Activated T-cell treated with anti-CD3 and anti-CD28 coated beads, Interleukin-2, amount 50 U/mL, for 72 hours (primary cell): ENCODE data around the gene PTPRU. TPM values are rescaled to one million over a fixed set of nuclear protein-coding genes. Genes with fewer than 3 reads are reported as not detected.

Experiments used
- ATAC-seq, 2 donors: fragments of 150-1000 bp; cut with Tn5 transposase; replicated peaks in 1 of 2; 2 replicates each; pipeline ENCODE4 v1.10.0; 2021; ENCODE audit warnings: moderate library complexity in 2 of 2, mild to moderate bottlenecking in 1 of 2
- DNase-seq, 2 donors: peaks; one replicate each; pipeline ENCODE4 v3.0.0; 2021 to 2022; ENCODE audit warnings: mixed read lengths in 1 of 2
- H3K27ac Mint-ChIP-seq: one replicate; pipeline ENCODE4 v1.8.0; 2022; ENCODE audit warnings: mild to moderate bottlenecking, moderate library complexity, mixed read lengths
- H3K27me3 Mint-ChIP-seq: one replicate; pipeline ENCODE4 v1.8.0; 2022; ENCODE audit warnings: low read depth, mixed read lengths
- H3K36me3 Mint-ChIP-seq, 2 donors: one replicate each; pipeline ENCODE4 v1.8.0; 2022; ENCODE audit warnings: mixed read lengths in 2 of 2, mild to moderate bottlenecking in 1 of 2; ENCODE audit not compliant: insufficient read depth in 2 of 2
- H3K4me1 Mint-ChIP-seq: one replicate; pipeline ENCODE4 v1.8.0; 2022; ENCODE audit warnings: low read depth, mixed read lengths
- H3K4me3 Mint-ChIP-seq, 2 donors: one replicate each; pipeline ENCODE4 v1.8.0; 2022; ENCODE audit warnings: mild to moderate bottlenecking in 2 of 2, mixed read lengths in 2 of 2, moderate library complexity in 2 of 2
- H3K9me3 Mint-ChIP-seq, 2 donors: one replicate each; pipeline ENCODE4 v1.8.0; 2022; ENCODE audit warnings: mixed read lengths in 2 of 2
- total RNA-seq, 2 donors: library from RNA; stranded (reverse); gene quantifications; one replicate each; pipeline ENCODE4 v1.2.3, GENCODE V29; 2022

The PTPRU gene
- total RNA-seq, 2 donors from 2014 or later: 0.17 to 0.83 TPM

DNA sequence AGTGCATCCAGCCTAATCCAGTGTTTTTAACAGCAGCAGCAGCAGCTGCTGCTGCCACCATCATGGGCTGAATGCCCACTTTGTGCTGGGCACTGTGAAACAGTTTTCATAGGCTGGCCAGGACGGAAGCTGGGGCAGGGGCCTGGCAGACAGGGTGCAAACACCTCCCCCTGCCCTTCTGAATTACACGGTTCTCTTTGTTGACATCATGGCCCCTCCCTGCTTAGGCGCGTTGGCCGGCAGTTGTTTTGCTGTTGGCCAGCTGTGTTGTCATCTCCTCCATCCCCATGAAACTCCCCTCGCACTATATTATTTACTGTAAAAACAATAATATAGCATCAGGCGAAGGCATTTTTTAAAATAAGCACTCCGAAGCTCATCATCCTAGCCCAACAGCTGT is 33.1 kb downstream of the PTPRU start:
- no peak for ATAC-seq
- Mint-ChIP-seq H3K27me3 (peaks cover 72% of the 10 kb centered on the region), H3K27ac (no peak overlapping the region), H3K4me1 (no peaks in the 10 kb centered on the region), H3K9me3 (no peaks in the 10 kb centered on the region), H3K4me3 (no peak overlapping the region), H3K36me3 (no peaks in the 10 kb centered on the region)
- DNase-seq: no peak

DNA sequence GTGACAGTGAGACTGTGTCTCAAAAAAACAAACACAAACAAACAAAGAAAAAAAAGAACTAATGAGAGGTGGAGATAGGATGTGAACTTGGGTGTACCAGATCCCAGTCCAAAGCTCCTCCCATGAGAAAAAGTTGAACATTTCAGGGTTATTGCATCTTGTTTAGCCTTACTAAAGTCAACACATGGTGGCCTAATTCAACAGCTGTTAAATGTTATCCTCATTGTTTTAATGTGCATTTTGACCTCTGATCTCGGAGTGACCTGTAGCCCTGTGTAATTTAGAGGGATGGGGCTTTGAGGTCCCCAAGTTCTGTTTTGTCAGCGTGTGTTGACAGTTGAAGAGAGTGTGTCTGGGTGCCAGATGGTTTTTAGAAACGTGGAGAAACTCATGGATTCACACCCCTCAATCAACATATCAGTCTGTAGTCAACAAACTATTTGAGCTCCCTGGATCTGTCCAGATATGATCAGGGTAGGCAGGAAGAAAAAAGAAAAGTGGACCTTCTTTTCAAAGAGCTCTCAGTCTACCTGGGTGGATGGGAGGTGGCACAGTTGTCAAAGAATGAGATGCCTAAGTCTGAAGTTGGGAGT is 34.7 kb downstream of the PTPRU start:
- DNase-seq: no peak
- Mint-ChIP-seq H3K4me3 (no peak overlapping the region), H3K36me3 (no peaks in the 10 kb centered on the region), H3K27me3 (peaks cover 67% of the 10 kb centered on the region), H3K4me1 (no peaks in the 10 kb centered on the region), H3K9me3 (no peaks in the 10 kb centered on the region), H3K27ac (no peak overlapping the region)
- no peak for ATAC-seq

DNA sequence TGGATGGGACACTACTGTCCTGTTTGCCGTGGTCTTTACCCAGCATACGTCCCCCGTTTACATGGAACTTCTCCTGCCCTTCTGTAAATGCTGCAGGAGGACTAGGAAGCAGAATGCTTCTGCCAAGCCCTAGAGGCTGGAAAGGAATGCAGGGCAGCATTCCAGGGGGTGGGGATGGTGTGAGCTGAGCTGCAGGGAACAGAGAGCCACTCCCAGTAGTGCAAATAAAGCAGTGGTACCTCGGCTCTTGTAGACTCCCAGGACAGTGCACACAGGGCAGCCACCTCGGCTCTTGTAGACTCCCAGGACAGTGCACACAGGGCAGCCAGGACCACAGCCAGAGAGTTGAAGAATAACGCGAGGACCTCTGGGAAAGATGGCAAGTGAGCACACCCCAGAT is 35.4 kb downstream of the PTPRU start:
- Mint-ChIP-seq H3K4me3 (no peak overlapping the region), H3K4me1 (no peaks in the 10 kb centered on the region), H3K27me3 (peaks cover 60% of the 10 kb centered on the region), H3K27ac (no peak overlapping the region), H3K36me3 (no peaks in the 10 kb centered on the region), H3K9me3 (no peaks in the 10 kb centered on the region)
- ATAC-seq: no peak
- no peak for DNase-seq

DNA sequence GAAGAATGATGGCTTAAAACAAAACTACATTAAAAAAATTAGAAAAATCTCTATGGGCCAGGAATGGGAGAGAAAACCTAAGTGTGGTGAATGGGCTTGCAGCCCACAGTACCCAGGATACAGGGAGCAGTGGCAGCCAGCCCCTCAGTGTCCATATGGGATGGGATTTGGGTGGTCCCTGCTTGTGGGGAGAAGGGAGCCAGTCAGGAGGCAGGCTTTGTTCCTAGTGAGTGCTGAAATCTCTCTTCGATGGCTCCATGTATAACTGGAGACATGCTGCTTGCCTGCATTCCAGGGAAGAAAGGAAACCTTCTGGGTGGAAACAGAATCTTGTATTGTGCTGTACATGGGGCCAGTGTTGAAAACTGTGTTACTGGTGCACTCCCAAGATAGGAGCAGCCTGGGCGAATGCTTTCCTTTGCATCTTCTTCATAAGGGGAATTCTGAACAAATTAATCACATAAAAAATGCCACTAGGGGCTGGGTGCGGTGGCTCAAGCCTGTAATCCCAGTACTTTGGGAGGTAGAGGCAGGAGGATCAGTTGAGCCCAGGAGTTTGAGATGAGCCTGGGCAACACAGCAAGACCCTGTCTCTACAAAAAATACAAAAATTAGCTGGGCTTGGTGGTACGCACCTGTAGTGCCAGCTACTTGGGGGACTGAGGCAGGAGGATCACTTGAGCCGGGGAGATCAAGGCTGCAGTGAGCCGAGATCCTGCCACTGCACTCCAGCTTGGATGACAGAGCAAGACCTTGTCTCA is 36.0 kb downstream of the PTPRU start:
- H3K4me3 Mint-ChIP-seq: no peak overlapping the region
- ATAC-seq (no peak), DNase-seq (no peak)
- peaks cover 54% of the 10 kb centered on the region for H3K27me3 Mint-ChIP-seq
- no peaks in the 10 kb centered on the region for H3K4me1 Mint-ChIP-seq
- no peaks in the 10 kb centered on the region for H3K36me3 Mint-ChIP-seq
- H3K27ac Mint-ChIP-seq: no peak overlapping the region
- H3K9me3 Mint-ChIP-seq: no peaks in the 10 kb centered on the region

DNA sequence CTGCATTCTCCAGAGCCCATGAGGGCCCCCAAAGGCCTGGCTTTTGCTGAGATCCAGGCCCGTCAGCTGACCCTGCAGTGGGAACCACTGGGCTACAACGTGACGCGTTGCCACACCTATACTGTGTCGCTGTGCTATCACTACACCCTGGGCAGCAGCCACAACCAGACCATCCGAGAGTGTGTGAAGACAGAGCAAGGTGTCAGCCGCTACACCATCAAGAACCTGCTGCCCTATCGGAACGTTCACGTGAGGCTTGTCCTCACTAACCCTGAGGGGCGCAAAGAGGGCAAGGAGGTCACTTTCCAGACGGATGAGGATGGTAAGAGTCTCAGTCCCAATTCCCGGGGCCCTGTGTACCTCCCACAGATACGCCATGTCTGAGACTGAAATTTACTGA is 39.1 kb downstream of the PTPRU start:
- H3K36me3 Mint-ChIP-seq: no peaks in the 10 kb centered on the region
- no peaks in the 10 kb centered on the region for H3K9me3 Mint-ChIP-seq
- H3K4me3 Mint-ChIP-seq: no peak overlapping the region
- H3K27ac Mint-ChIP-seq: no peak overlapping the region
- H3K4me1 Mint-ChIP-seq: no peaks in the 10 kb centered on the region
- DNase-seq (no peak), ATAC-seq (no peak)
- peaks cover 29% of the 10 kb centered on the region for H3K27me3 Mint-ChIP-seq

DNA sequence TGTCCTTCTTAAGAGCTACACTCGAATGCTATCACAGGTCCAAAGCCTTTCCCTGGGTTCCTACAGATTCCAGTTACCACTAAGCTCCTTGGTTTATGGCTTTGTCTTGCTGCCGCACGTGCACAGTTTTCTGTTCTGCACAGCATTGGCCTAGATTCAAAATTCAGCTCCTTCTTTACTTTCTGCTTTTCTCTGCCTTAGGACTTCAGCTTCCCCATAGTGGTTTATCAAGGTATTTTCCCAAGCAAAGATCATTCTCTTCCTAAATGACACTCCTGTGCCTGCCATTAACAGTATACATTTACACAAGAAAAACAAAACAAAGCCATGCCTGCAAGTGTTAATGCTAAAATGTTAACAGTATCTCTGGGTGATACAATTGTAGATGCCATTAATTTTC is 41.8 kb downstream of the PTPRU start:
- no peak for DNase-seq
- H3K4me3 Mint-ChIP-seq: no peak overlapping the region
- no peaks in the 10 kb centered on the region for H3K36me3 Mint-ChIP-seq
- no peak for ATAC-seq
- H3K4me1 Mint-ChIP-seq: no peaks in the 10 kb centered on the region
- no peaks in the 10 kb centered on the region for H3K9me3 Mint-ChIP-seq
- H3K27me3 Mint-ChIP-seq: peaks cover 4% of the 10 kb centered on the region
- H3K27ac Mint-ChIP-seq: no peak overlapping the region

DNA sequence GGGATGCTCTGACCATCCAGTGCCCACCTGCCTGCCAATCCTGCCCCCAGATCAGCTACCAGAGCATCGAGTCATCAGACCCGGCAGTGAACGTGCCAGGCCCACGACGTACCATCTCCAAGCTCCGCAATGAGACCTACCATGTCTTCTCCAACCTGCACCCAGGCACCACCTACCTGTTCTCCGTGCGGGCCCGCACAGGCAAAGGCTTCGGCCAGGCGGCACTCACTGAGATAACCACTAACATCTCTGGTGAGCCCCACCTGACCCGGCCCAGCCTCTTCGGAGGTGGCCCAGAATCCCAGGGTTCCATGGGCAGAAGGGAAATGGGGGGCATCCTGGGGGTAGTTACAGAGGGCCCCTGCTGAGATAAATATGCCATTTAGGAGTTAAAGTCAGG is 43.1 kb downstream of the PTPRU start:
- Mint-ChIP-seq H3K4me1 (peaks cover 6% of the 10 kb centered on the region), H3K27me3 (peaks cover 4% of the 10 kb centered on the region), H3K4me3 (no peak overlapping the region), H3K36me3 (no peaks in the 10 kb centered on the region), H3K9me3 (no peaks in the 10 kb centered on the region), H3K27ac (no peak overlapping the region)
- DNase-seq (no peak), ATAC-seq (no peak)

DNA sequence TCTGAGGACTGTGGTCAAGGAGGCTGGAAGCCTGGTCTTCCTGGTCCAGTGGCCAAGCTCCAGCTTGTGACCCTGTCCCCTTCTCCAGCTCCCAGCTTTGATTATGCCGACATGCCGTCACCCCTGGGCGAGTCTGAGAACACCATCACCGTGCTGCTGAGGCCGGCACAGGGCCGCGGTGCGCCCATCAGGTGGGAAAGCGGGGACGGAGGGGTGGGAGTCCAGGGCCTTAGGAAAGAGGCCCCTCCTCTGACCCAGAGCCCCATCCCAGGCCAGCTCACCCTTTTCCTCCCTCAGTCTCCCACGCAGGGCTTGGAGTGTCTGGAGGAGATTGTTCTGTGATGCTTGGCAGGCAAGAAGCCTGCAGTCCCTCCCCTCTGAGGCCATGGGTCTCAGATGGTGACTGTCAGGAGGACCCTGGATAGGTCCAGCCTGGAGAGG is 43.6 kb downstream of the PTPRU start:
- H3K36me3 Mint-ChIP-seq: no peaks in the 10 kb centered on the region
- peaks cover 4% of the 10 kb centered on the region for H3K27me3 Mint-ChIP-seq
- H3K27ac Mint-ChIP-seq: no peak overlapping the region
- H3K9me3 Mint-ChIP-seq: no peaks in the 10 kb centered on the region
- H3K4me3 Mint-ChIP-seq: no peak overlapping the region
- DNase-seq (no peak), ATAC-seq (no peak)
- peaks cover 6% of the 10 kb centered on the region for H3K4me1 Mint-ChIP-seq

DNA sequence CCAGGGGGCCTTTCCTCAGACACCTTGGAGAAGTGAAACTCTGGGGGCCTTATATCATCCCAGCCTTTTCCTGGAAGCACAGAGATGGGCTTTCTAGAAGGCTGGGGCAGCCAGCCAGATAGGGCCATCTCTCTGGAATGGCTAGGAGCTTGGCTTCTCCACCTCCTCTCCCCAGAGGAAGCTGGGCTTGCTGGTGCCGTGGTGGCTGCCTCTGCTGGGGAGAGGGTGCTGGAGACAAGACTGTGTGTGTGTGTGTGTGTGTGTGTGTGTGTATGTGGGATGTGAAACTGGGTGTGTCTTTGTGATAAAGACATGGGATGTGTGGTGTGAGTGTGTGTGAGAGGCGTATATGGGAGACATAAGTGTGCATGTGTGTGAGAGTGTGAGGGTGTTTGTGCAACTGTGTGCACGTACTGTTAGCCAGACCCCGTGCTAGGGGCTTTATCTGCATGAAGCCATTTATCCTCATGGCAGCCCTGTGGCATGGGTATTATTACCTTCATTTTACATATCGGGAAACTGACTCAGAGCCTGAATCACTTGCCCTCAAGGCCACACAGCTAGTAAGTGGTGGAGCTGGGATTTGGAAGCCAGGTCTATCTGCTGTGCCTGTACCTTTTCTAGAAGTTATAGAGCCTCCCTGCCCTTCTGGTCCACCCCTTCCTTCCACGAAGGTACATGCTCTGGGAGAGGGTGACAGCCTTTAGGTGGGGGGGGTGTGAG is 44.2 kb downstream of the PTPRU start:
- Mint-ChIP-seq H3K36me3 (no peaks in the 10 kb centered on the region), H3K27me3 (no peaks in the 10 kb centered on the region), H3K9me3 (no peaks in the 10 kb centered on the region), H3K4me1 (peaks cover 6% of the 10 kb centered on the region), H3K27ac (no peak overlapping the region), H3K4me3 (no peak overlapping the region)
- ATAC-seq (no peak), DNase-seq (no peak)

DNA sequence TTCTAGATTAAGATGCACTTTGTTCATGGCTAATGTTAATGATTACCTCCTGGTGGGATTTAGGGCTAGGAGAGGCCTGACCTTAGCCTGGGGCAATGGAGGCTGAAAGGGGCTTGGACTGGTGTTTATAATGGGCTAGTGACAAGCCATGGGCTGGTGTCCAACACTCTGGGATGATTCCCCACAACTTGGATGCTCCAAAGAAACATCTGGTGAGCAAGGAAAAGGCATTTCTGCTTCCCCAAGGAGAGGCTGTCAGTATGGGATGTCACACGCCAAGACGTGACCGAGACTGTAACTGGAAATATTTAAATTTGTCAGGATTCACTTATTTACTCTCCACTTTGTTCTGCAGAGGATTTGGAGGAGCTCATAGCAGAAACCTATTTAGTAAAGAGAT is 45.2 kb downstream of the PTPRU start:
- Mint-ChIP-seq H3K36me3 (no peaks in the 10 kb centered on the region), H3K4me3 (no peak overlapping the region), H3K4me1 (peaks cover 6% of the 10 kb centered on the region), H3K27ac (no peak overlapping the region), H3K9me3 (no peaks in the 10 kb centered on the region), H3K27me3 (no peaks in the 10 kb centered on the region)
- DNase-seq (no peak), ATAC-seq (no peak)

DNA sequence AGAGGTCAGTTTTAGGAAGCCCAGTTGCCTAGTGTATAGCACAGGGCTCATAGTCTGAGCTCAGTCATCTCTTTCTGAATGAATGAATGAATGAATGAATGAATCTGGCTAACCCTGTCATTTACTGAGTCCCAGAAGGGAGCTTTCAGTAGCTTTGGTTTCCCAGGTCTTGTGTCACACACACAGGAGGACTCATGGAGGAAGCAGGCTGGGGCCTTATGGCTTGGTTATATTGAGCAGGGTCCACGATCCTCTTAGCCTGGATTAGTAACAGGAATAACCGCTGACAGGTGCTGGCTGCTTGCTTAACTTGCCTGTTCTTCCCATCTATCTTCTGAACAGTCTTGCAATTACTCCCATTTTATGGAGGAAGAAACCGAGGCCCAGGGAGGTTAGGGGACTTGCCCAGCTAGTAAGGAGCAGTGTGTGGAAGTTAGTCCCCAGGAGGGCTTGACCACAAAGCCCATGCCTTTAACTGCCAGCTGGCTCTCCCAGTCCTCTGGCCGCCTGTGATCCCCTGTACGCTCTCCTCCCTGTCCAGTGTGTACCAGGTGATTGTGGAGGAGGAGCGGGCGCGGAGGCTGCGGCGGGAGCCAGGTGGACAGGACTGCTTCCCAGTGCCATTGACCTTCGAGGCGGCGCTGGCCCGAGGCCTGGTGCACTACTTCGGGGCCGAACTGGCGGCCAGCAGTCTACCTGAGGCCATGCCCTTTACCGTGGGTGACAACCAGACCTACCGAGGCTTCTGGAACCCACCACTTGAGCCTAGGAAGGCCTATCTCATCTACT is 46.0 kb downstream of the PTPRU start:
- Mint-ChIP-seq H3K4me1 (peaks cover 6% of the 10 kb centered on the region), H3K27ac (no peak overlapping the region), H3K27me3 (no peaks in the 10 kb centered on the region), H3K9me3 (no peaks in the 10 kb centered on the region), H3K36me3 (no peaks in the 10 kb centered on the region), H3K4me3 (no peak overlapping the region)
- ATAC-seq: no peak
- no peak for DNase-seq

DNA sequence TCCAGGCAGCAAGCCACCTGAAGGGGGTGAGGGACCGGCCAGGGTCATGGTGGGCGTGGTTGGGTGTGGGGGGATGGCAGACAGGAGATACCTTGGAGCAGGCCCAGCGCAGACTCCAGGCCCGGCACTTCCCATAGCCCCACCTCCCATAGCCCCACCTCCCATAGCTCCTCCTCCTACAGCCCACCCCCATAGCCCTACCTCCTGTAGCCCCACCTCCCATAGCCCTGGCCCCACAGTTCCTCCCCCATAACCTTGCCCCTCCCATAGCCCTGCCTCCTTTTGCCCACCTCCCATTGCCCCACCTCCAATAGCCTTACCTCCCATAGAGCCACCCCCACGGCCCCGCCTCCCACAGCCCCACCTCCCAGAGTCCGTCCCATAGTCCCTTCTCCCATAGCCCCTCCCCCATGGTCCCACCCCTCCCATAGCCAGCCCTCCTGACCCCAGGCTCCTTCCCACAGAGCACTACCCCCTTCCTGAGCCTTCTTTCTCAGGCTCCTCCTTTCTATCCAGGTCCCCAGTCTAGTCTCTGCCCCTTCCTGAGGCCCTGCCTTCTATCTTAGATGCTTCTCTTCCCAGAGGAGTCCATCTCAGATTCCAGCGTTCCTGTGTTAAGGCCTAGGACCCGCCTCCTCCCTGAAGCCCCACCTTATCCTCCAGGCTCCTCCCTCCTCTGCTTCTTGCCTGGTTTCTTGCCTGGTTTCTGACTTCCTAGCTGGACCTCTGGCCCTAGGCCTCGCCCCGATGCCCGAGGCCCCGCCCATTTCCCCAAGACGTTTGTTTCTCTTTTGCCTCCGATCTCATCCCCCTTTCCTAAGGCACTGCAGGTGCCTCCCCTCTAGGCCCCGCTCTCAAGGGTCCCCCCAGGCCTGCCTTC is 46.8 kb downstream of the PTPRU start:
- H3K27me3 Mint-ChIP-seq: no peaks in the 10 kb centered on the region
- peak; percentile 9 to 17 for DNase-seq

More for the DNA sequence above, 46.8 kb downstream of the PTPRU start:
- ATAC-seq: peak; percentile 49 to 76
- peaks cover 6% of the 10 kb centered on the region for H3K4me1 Mint-ChIP-seq
- peak overlapping the region; percentile 16 to 50 for H3K4me3 Mint-ChIP-seq
- H3K9me3 Mint-ChIP-seq: no peaks in the 10 kb centered on the region
- no peak overlapping the region for H3K27ac Mint-ChIP-seq
- H3K36me3 Mint-ChIP-seq: no peaks in the 10 kb centered on the region
